Mucosa of stomach (tissue), 1 donor: ENCODE measurements around the gene HECW1.

ENCODE experiments used
- H3K27me3 ChIP-seq: one replicate; pipeline ENCODE4 v1.7.0; 2013; ENCODE audit warnings: mild to moderate bottlenecking, low read length; ENCODE audit not compliant: control insufficient read depth, insufficient read depth
- H3K36me3 ChIP-seq: one replicate; pipeline ENCODE4 v1.7.0; 2013; ENCODE audit warnings: low read length; ENCODE audit not compliant: control insufficient read depth, insufficient read depth
- H3K4me1 ChIP-seq: one replicate; pipeline ENCODE4 v1.7.0; 2013; ENCODE audit warnings: mild to moderate bottlenecking, low read length; ENCODE audit not compliant: control insufficient read depth, insufficient read depth
- H3K4me3 ChIP-seq: one replicate; pipeline ENCODE4 v1.7.0; 2013; ENCODE audit warnings: low read length
- H3K9ac ChIP-seq: one replicate; pipeline ENCODE4 v1.7.0; 2013; ENCODE audit warnings: mild to moderate bottlenecking, low read length, moderate library complexity
- H3K9me3 ChIP-seq: one replicate; pipeline ENCODE4 v1.7.0; 2013; ENCODE audit warnings: mild to moderate bottlenecking, low read length, moderate library complexity; ENCODE audit not compliant: control insufficient read depth
- donor health status: Pancreatic carcinoma.

Gene HECW1

DNA sequence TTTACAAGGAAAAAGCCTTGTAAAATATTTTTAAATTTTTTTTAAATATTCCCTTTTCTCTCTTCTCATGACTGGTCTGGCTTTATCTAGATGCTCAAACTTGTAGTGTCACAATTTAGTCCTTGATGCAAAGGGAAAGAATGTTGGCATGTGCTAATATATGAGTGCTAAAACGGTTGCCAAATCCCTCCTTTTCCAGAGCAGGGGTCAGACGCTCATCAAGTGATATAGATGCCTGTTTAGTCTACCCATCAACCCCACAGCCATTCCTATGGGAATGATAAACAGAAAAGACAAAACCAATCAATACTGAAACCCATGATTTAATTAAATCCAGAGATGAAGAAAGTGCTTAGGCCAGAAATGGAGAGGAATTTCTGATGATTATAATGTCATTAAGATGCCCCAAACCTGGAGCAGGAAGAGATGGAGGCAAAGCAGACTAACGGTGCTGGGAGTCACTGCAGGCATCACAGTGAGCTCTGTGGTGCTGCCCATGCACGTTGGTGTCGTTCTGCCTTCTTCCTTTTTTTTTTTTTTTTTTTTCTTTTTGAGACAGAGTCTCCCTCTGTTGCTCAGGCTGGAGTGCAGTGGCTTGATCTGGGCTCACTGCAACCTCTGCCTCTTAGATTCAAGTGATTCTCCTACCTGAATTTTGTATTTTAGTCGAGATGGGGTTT is 260.4 kb downstream of the HECW1 start:
- Histone ChIP-seq H3K36me3 (no peaks in the 10 kb centered on the region), H3K4me3 (no peak overlapping the region), H3K9ac (no peak overlapping the region), H3K27me3 (no peaks in the 10 kb centered on the region), H3K9me3 (no peaks in the 10 kb centered on the region), H3K4me1 (no peaks in the 10 kb centered on the region)

DNA sequence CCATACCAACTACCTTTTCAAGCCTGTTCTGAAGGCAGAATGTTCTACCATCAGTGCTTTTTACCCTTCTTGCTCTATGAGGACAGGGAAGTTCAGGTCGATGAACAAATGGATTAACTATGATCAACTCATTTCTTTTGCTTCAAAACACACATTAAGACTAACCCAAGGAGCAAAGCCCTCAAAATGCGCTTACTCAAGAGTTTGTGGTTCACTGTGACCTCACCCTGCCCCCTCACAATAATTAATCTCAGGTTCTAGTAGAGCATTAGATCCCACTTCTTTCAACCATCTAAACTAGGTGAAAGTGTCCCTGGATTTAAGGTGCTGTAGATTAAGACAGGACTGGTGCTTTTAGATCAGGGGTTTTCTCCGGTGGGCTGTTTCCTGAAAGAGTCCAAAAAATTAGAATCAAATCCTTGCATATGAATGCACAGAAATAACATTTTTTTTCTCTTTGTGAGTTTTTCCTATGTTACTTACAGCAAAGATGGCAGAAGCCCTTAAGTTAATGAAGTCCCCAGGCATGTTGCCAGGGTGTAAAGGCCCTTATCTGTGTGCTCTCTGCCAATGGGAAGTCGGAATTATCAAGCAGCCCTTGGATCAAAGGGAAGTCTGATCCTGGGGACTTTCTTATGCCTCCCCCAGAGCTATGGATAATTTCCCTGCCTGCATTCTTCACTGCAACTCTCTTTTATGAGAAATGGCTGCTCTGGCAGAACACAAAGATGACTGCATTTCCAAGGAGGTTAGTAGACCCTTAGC is 264.9 kb downstream of the HECW1 start:
- H3K4me1 ChIP-seq, result no peaks in the 10 kb centered on the region
- no peaks in the 10 kb centered on the region for H3K27me3 ChIP-seq

DNA sequence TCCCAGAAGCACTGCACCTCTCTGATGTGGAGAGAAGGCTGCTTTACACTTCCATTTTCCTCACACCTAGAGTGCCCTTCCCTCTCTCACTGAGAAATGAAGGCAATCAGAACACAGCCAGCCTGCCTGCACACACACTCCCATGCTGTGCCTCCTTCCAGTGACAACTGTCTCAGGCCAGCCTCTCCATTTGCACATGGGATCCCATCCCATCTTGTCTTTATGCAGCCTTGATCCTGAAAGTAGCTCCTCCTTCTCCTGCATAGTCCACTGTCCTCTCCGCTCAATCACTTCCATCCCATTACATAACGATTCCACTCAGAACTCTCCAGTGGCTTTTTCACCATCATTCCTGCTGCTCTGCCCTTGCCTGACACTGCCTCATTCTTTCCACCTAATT is 266.8 kb downstream of the HECW1 start:
- no peaks in the 10 kb centered on the region for H3K4me1 ChIP-seq
- H3K36me3 ChIP-seq, result no peaks in the 10 kb centered on the region
- H3K27me3 ChIP-seq, result no peaks in the 10 kb centered on the region
- no peak overlapping the region for H3K4me3 ChIP-seq
- H3K9ac ChIP-seq, result no peak overlapping the region
- H3K9me3 ChIP-seq, result no peaks in the 10 kb centered on the region

More for the DNA sequence above, 264.9 kb downstream of the HECW1 start:
- no peak overlapping the region for H3K4me3 ChIP-seq
- no peaks in the 10 kb centered on the region for H3K36me3 ChIP-seq
- H3K9ac ChIP-seq, result no peak overlapping the region
- H3K9me3 ChIP-seq, result no peaks in the 10 kb centered on the region

DNA sequence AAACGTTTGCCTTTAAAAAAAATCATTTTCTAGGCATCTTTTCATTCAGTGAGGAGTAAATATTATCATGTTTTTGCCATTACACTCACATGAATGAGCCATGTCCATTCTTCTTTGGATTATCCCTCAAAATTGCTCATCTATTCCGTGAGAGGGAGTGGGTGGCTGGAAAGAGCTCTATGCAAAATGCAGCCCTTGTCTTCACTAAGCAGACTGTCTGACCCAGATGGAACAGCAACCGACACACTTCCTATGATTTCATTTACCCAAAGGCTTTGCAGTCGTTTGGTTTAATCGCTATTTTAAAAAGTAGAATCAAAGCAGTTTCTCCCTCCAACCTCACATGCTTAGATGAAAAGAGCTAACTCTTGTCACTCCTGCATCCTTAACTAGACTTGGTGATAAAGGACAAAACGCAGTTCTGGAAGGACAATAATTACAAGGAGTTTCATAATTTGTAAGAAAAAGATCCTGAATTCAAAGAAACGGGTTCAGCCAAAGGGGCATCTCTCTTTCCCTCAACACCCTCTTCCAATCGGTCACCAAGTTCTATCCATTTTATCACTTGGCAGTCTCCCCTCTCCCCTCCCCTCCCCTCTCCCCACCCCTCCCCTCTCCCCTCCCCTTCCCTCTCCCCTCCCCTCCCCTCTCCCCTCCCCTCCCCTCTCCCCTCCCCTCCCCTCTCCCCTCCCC is 272.3 kb downstream of the HECW1 start:
- H3K9me3 ChIP-seq, result no peaks in the 10 kb centered on the region
- H3K27me3 ChIP-seq, result no peaks in the 10 kb centered on the region
- no peaks in the 10 kb centered on the region for H3K36me3 ChIP-seq
- H3K4me3 ChIP-seq, result no peak overlapping the region
- H3K4me1 ChIP-seq, result no peaks in the 10 kb centered on the region
- H3K9ac ChIP-seq, result no peak overlapping the region

DNA sequence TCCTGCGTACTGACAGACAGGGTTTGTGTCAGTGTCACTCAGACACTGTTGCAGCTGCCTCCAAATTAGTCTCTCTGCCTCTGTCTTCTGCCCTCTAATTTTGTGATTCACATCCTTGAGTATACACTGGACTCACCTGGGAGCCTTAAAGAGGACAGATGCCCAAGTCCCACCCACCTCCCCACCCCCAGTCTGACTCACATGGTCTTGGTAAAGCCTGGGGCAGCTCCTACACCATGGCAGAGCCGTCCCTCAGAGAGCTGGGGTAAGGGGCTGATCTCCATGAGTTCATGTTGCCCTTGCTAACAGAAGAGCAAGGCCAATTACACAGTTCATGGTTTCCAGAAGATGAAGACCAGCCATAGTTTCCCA is 272.8 kb downstream of the HECW1 start:
- Histone ChIP-seq H3K36me3 (no peaks in the 10 kb centered on the region), H3K27me3 (no peaks in the 10 kb centered on the region), H3K9ac (no peak overlapping the region), H3K4me3 (no peak overlapping the region), H3K9me3 (no peaks in the 10 kb centered on the region), H3K4me1 (no peaks in the 10 kb centered on the region)

DNA sequence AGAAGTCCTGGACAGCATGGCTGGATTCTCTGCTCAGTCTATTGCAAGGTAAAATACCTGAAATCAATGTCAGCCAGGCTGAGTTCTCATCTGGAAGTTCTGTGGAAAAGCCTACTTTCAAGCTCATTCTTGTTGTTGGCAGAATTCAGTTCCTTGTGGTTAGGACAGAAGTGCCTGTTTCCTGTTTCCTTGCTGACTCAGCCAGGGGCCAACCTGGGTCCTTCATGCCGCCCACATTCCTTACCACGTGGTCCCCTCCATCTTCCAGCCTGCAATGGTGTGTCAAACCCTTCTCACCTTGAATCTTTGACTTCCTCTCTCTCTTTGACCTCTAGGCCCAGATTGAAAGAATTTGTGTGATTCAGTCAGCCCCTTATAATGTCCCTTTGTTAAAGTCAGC is 273.4 kb downstream of the HECW1 start:
- Histone ChIP-seq H3K4me3 (no peak overlapping the region), H3K36me3 (no peaks in the 10 kb centered on the region), H3K9ac (no peak overlapping the region), H3K27me3 (no peaks in the 10 kb centered on the region), H3K4me1 (no peaks in the 10 kb centered on the region), H3K9me3 (no peaks in the 10 kb centered on the region)

DNA sequence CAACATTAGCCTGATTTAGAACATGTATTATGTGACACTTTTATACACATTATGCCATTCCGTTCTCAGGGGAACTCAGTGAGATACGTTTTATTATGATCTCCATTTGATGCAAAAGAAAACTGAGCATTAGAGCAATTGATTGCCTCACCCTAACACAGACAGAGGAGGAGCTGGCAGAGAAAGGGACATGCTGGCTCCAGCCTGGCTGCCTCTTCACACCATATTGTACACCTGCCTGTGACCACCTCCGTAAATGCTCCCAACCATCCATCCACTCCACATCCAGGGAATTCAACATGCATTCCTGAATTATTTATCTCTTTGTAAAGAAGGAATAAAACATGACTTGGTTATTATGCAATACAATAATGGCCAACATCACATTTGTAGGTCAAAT is 275.5 kb downstream of the HECW1 start:
- Histone ChIP-seq H3K9ac (no peak overlapping the region), H3K4me1 (no peaks in the 10 kb centered on the region), H3K4me3 (no peak overlapping the region), H3K9me3 (no peaks in the 10 kb centered on the region), H3K27me3 (no peaks in the 10 kb centered on the region), H3K36me3 (no peaks in the 10 kb centered on the region)

DNA sequence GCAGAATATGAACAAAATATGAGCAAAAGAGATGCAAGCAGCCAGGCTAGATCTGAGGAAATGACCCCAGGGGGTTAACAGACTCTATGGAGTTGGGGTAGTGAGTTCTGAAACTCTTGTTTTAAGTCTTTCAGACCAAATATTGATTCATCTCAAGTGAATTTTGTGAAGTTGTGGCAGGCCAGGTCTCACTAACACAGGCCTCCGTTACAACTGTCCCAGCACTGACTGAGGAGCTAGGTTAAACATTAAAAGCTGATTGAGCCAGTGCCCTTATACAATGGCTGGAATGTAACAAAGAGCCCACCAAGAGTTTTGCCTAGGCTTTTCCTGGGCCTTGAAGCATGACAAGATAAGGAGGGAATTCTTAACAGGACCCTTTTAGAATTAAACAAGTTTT is 278.1 kb downstream of the HECW1 start:
- Histone ChIP-seq H3K9me3 (no peaks in the 10 kb centered on the region), H3K27me3 (no peaks in the 10 kb centered on the region)

DNA sequence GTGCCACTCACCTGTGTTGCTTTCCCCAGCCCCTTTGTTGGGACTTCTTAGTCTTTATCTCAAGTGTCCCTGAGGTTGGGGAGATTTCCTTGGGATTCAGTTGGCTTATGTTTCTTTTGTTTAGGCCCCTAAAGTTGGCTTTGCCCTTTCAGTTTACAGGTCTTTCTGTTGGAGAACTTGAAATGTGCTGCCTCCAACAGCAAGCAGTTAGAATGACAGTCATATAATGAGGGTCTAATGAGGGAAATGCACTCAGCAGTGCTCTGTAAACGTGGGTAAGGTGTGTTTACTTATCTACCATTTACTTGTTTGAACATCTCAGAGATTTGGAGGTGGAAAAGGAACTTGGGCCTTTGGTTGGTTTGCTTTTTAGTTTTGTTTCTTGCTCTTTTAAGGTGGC is 279.1 kb downstream of the HECW1 start:
- H3K36me3 ChIP-seq, result no peaks in the 10 kb centered on the region
- no peak overlapping the region for H3K9ac ChIP-seq
- no peaks in the 10 kb centered on the region for H3K27me3 ChIP-seq
- no peaks in the 10 kb centered on the region for H3K9me3 ChIP-seq
- no peaks in the 10 kb centered on the region for H3K4me1 ChIP-seq
- H3K4me3 ChIP-seq, result no peak overlapping the region

More for the DNA sequence above, 278.1 kb downstream of the HECW1 start:
- Histone ChIP-seq H3K4me3 (no peak overlapping the region), H3K36me3 (no peaks in the 10 kb centered on the region), H3K4me1 (no peaks in the 10 kb centered on the region), H3K9ac (no peak overlapping the region)

DNA sequence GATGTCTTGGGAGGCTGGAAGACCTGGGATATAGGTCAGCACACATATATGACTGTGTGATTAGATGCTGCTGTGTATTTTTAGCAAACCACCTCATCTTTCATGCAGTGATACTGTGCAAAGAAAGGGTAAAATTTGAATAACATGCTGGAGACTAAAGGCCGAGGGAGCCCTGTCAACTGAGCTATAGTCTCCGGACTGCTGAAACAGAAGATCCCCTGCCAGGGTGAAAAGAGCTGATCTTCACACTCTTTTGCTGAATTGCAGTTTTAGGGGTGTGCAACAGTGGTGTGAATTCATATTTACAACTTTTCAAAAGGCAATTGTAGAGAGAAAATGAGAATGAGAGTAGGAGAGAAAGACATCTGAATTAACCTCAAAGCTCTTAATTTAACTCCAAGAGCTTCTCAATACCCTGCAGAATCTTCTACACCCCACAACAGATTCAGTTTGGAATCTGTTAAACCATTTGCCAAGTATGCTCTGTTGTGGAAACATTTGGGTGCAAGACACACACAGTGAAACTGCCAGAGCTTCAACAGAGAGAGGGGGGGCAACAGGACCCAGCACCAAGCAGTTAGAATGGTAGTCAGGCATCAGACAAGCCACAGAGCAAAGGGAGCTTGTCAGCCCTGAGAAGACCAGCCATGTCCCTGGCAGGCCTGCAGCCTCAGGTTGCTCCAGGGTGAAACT is 280.3 kb downstream of the HECW1 start:
- Histone ChIP-seq H3K9me3 (no peaks in the 10 kb centered on the region), H3K9ac (no peak overlapping the region), H3K36me3 (no peaks in the 10 kb centered on the region), H3K27me3 (no peaks in the 10 kb centered on the region), H3K4me3 (no peak overlapping the region), H3K4me1 (no peaks in the 10 kb centered on the region)

DNA sequence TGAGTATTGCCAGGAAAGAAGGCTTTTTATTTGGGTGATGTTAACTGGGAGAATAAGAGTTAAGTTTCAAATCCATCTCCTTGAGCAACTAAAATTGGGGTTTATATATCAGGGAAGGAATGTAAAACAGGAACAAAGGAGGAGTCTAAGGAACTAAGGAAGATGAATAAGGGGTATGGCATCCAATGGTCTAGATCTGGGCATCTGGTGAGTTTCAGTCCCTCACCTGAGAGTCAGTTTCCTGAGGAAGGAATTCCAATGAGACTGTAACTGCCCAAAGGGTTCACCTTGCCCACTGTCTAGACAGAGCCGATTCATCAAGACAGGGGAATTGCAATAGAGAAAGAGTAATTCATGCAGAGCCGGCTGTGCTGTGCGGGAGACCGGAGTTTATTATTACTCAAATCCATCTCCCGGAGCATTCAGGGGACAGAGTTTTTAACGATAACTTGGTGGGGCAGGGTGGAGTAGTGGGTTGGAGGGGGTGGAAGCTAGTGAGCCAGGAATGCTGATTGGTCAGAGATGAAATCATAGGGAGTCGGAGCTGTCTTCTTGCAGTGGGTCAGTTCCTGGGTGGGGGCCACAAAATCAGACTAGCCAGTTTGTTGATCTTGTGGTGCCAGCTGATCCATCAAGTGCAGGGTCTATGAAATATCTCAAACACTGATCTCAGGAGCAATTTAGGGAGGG is 282.1 kb downstream of the HECW1 start:
- Histone ChIP-seq H3K4me1 (no peaks in the 10 kb centered on the region), H3K9me3 (no peaks in the 10 kb centered on the region), H3K9ac (no peak overlapping the region)

More for the DNA sequence above, 282.1 kb downstream of the HECW1 start:
- Histone ChIP-seq H3K27me3 (no peaks in the 10 kb centered on the region), H3K4me3 (no peak overlapping the region), H3K36me3 (no peaks in the 10 kb centered on the region)
